Mesenchymal stem cell (in vitro differentiated cells and primary cell): Measurements from ENCODE around the gene KDM4C.

Source experiments
- DNase-seq: peaks from one replicate; pipeline ENCODE4 v3.0.0-alpha.2; 2013
- H2AFZ ChIP-seq: one replicate; pipeline ENCODE4 v1.6.1; 2013; ENCODE audit warnings: low read depth, mild to moderate bottlenecking, control low read depth, inconsistent platforms, low read length, moderate library complexity
- H2AK5ac ChIP-seq: 2 replicates; pipeline ENCODE4 v1.6.1; 2013; ENCODE audit warnings: low read length, moderate library complexity, mild to moderate bottlenecking, inconsistent platforms; ENCODE audit not compliant: severe bottlenecking
- H2BK120ac ChIP-seq: one replicate; pipeline ENCODE4 v1.6.1; 2013; ENCODE audit warnings: low read depth, mild to moderate bottlenecking, inconsistent platforms, low read length, moderate library complexity
- H2BK12ac ChIP-seq, 2 experiments: one replicate each; pipeline ENCODE4 v1.6.1; 2013; ENCODE audit warnings: inconsistent platforms in 2 of 2, low read length in 2 of 2, mild to moderate bottlenecking in 2 of 2, moderate library complexity in 2 of 2, control low read depth in 1 of 2
- H2BK15ac ChIP-seq: one replicate; pipeline ENCODE4 v1.6.1; 2013; ENCODE audit warnings: mild to moderate bottlenecking, low read depth, inconsistent platforms; ENCODE audit not compliant: poor library complexity, severe bottlenecking
- H2BK5ac ChIP-seq: 2 replicates; pipeline ENCODE4 v1.6.1; 2013; ENCODE audit warnings: low read depth, mild to moderate bottlenecking, low read length, control low read depth, inconsistent platforms; ENCODE audit not compliant: poor library complexity, severe bottlenecking
- H3K14ac ChIP-seq, 2 experiments: one replicate each; pipeline ENCODE4 v1.6.1; 2013; ENCODE audit warnings: inconsistent platforms in 2 of 2, low read length in 2 of 2, control low read depth in 1 of 2, mild to moderate bottlenecking in 1 of 2, moderate library complexity in 1 of 2
- H3K18ac ChIP-seq, 2 experiments: one replicate each; pipeline ENCODE4 v1.6.1; 2013; ENCODE audit warnings: inconsistent platforms in 2 of 2, low read length in 2 of 2, control low read depth in 1 of 2, low read depth in 1 of 2, mild to moderate bottlenecking in 1 of 2
- H3K23ac ChIP-seq, 2 experiments: one replicate each; pipeline ENCODE4 v1.6.1; 2013; ENCODE audit warnings: inconsistent platforms in 2 of 2, low read length in 2 of 2, mild to moderate bottlenecking in 2 of 2, moderate library complexity in 2 of 2, control low read depth in 1 of 2
- H3K27ac ChIP-seq: 2 replicates; pipeline ENCODE4 v1.5.1; 2013; ENCODE audit warnings: mild to moderate bottlenecking, moderate library complexity, low read length, control low read depth, inconsistent platforms; ENCODE audit not compliant: poor library complexity, severe bottlenecking
- H3K27me3 ChIP-seq, 2 experiments: 2 replicates each; pipeline versions ENCODE4 v1.6.1 to v1.7.0; 2013; ENCODE audit warnings: low read length in 2 of 2, mild to moderate bottlenecking in 2 of 2, moderate library complexity in 2 of 2, control low read depth in 1 of 2, inconsistent platforms in 1 of 2; ENCODE audit not compliant: control insufficient read depth in 1 of 2, insufficient read depth in 1 of 2
- H3K36me3 ChIP-seq, 2 experiments: 2 replicates each; pipeline versions ENCODE4 v1.6.1 to v1.7.0; 2013; ENCODE audit warnings: low read length in 2 of 2, control low read depth in 1 of 2, inconsistent platforms in 1 of 2, low read depth in 1 of 2, mild to moderate bottlenecking in 1 of 2; ENCODE audit not compliant: insufficient read depth in 2 of 2, control insufficient read depth in 1 of 2
- H3K4ac ChIP-seq, 2 experiments: one replicate each; pipeline ENCODE4 v1.6.1; 2013; ENCODE audit warnings: inconsistent platforms in 2 of 2, low read length in 2 of 2, mild to moderate bottlenecking in 2 of 2, moderate library complexity in 2 of 2, control low read depth in 1 of 2, low read depth in 1 of 2
- H3K4me1 ChIP-seq: 2 replicates; pipeline ENCODE4 v1.6.1; 2013; ENCODE audit warnings: low read depth, low read length, control low read depth; ENCODE audit not compliant: control insufficient read depth, insufficient read depth
- H3K4me2 ChIP-seq: 2 replicates; pipeline ENCODE4 v1.6.1; 2013; ENCODE audit warnings: low read length, mild to moderate bottlenecking, inconsistent platforms; ENCODE audit not compliant: poor library complexity, severe bottlenecking
- H3K4me3 ChIP-seq, 2 experiments: 2 replicates each; pipeline versions ENCODE4 v1.5.1 to v1.7.0; 2013; ENCODE audit warnings: low read length in 2 of 2, mild to moderate bottlenecking in 2 of 2, control low read depth in 1 of 2, low read depth in 1 of 2; ENCODE audit not compliant: insufficient read depth in 1 of 2
- H3K79me1 ChIP-seq: replicated peaks from 2 replicates; pipeline ENCODE4 v1.6.1; 2013; ENCODE audit warnings: mild to moderate bottlenecking, control low read depth, low read length, inconsistent platforms; ENCODE audit not compliant: poor library complexity, severe bottlenecking
- H3K9ac ChIP-seq: 2 replicates; pipeline ENCODE4 v1.7.0; 2013; ENCODE audit warnings: mild to moderate bottlenecking, low read length, moderate library complexity
- H3K9me3 ChIP-seq: 2 replicates; pipeline ENCODE4 v1.7.0; 2013; ENCODE audit warnings: mild to moderate bottlenecking, low read length; ENCODE audit not compliant: control insufficient read depth
- H4K8ac ChIP-seq: one replicate; pipeline ENCODE4 v1.6.1; 2013; ENCODE audit warnings: inconsistent platforms, mild to moderate bottlenecking, low read length, moderate library complexity
- H4K91ac ChIP-seq: one replicate; pipeline ENCODE4 v1.6.1; 2013; ENCODE audit warnings: mild to moderate bottlenecking, low read length, inconsistent platforms
- WGBS: methylation state at CpG from one replicate; pipeline ENCODE4 v1.1.7; 2013; ENCODE audit warnings: mixed read lengths; 5-methylcytosine and 5-hydroxymethylcytosine counted together

Gene KDM4C

GRCh38 chr9:6920041-6920440 is 162.3 kb downstream of the KDM4C start:
- H3K9ac ChIP-seq, result no peak overlapping the region
- no peak overlapping the region for H2BK120ac ChIP-seq
- H3K4me1 ChIP-seq, result no peaks in the 10 kb centered on the region
- no peak overlapping the region for H2BK15ac ChIP-seq
- no peak for DNase-seq
- H3K18ac ChIP-seq, result no peak overlapping the region
- H3K14ac ChIP-seq, result no peak overlapping the region
- H3K4me3 ChIP-seq, result no peak overlapping the region
- H4K91ac ChIP-seq, result no peak overlapping the region
- H2AFZ ChIP-seq, result no peak overlapping the region
- H2BK12ac ChIP-seq, result no peak overlapping the region
- no peak overlapping the region for H3K4ac ChIP-seq
- no peak overlapping the region for H3K27ac ChIP-seq
- peaks cover 3% of the 10 kb centered on the region for H3K79me1 ChIP-seq
- no peak overlapping the region for H4K8ac ChIP-seq
- no peak overlapping the region for H3K4me2 ChIP-seq
- no peak overlapping the region for H2BK5ac ChIP-seq
- no peak overlapping the region for H2AK5ac ChIP-seq
- peaks cover 0 to 8% of the 10 kb centered on the region in 2 experiments for H3K36me3 ChIP-seq
- no peak overlapping the region for H3K23ac ChIP-seq
- H3K27me3 ChIP-seq, result no peaks in the 10 kb centered on the region
- peaks cover 3% of the 10 kb centered on the region for H3K9me3 ChIP-seq

GRCh38 chr9:6921315-6921714 is 163.5 kb downstream of the KDM4C start:
- no peak overlapping the region for H3K9ac ChIP-seq
- no peak overlapping the region for H4K8ac ChIP-seq
- WGBS, result 94% methylated on average over 5 of the region's 5 CpGs
- no peak overlapping the region for H3K27ac ChIP-seq
- H3K4me2 ChIP-seq, result no peak overlapping the region
- H3K27me3 ChIP-seq, result no peaks in the 10 kb centered on the region
- H3K9me3 ChIP-seq, result peaks cover 3% of the 10 kb centered on the region
- no peak overlapping the region for H3K4me3 ChIP-seq
- peaks cover 0 to 8% of the 10 kb centered on the region in 2 experiments for H3K36me3 ChIP-seq
- no peak overlapping the region for H3K18ac ChIP-seq
- no peak overlapping the region for H2BK12ac ChIP-seq
- peaks cover 5% of the 10 kb centered on the region for H3K79me1 ChIP-seq
- H2BK5ac ChIP-seq, result no peak overlapping the region
- no peak overlapping the region for H3K23ac ChIP-seq
- H3K4ac ChIP-seq, result no peak overlapping the region
- no peak overlapping the region for H3K14ac ChIP-seq
- H2BK15ac ChIP-seq, result no peak overlapping the region
- H3K4me1 ChIP-seq, result no peaks in the 10 kb centered on the region
- no peak for DNase-seq
- H4K91ac ChIP-seq, result no peak overlapping the region
- H2AFZ ChIP-seq, result no peak overlapping the region
- H2AK5ac ChIP-seq, result no peak overlapping the region
- no peak overlapping the region for H2BK120ac ChIP-seq

GRCh38 chr9:6922124-6922676 is 164.4 kb downstream of the KDM4C start:
- Histone ChIP-seq H3K9ac (no peak overlapping the region), H3K4ac (no peak overlapping the region), H3K4me2 (no peak overlapping the region), H4K91ac (no peak overlapping the region), H2BK120ac (no peak overlapping the region), H2BK5ac (no peak overlapping the region), H3K18ac (no peak overlapping the region), H2BK12ac (no peak overlapping the region), H3K27ac (no peak overlapping the region), H3K4me3 (no peak overlapping the region), H3K36me3 (peaks cover 0 to 8% of the 10 kb centered on the region in 2 experiments), H3K4me1 (no peaks in the 10 kb centered on the region), H3K9me3 (peaks cover 3% of the 10 kb centered on the region), H2BK15ac (no peak overlapping the region), H3K23ac (no peak overlapping the region), H3K14ac (no peak overlapping the region), H2AK5ac (no peak overlapping the region), H3K27me3 (no peaks in the 10 kb centered on the region), H3K79me1 (peaks cover 5% of the 10 kb centered on the region), H2AFZ (no peak overlapping the region), H4K8ac (no peak overlapping the region)
- WGBS, result 100% methylated on average over 1 of the region's 2 CpGs
- no peak for DNase-seq

- Histone ChIP-seq H2AFZ (no peak overlapping the region), H3K4me1 (no peaks in the 10 kb centered on the region), H3K79me1 (peaks cover 7% of the 10 kb centered on the region), H3K14ac (no peak overlapping the region), H3K23ac (no peak overlapping the region), H2BK5ac (no peak overlapping the region), H3K36me3 (peaks cover 0 to 9% of the 10 kb centered on the region in 2 experiments), H4K8ac (no peak overlapping the region), H2BK12ac (no peak overlapping the region), H3K4ac (no peak overlapping the region), H4K91ac (no peak overlapping the region), H3K27me3 (no peaks in the 10 kb centered on the region), H2BK15ac (no peak overlapping the region), H3K18ac (no peak overlapping the region), H3K4me2 (no peak overlapping the region), H3K9me3 (peaks cover 3% of the 10 kb centered on the region), H3K27ac (no peak overlapping the region), H3K9ac (no peak overlapping the region), H3K4me3 (no peak overlapping the region), H2BK120ac (no peak overlapping the region), H2AK5ac (no peak overlapping the region)
- no peak for DNase-seq
- WGBS, result 96% methylated on average over 1 of the region's 2 CpGs
Measured at GRCh38 chr9:6922680-6923079, 164.9 kb downstream of the KDM4C start.
